Neural progenitor cell (in vitro differentiated cells): ENCODE results near the gene CKAP4.

ENCODE experiments used
- EZH2 ChIP-seq: fragments of 200-600 bp; sonication (generic); IDR thresholded peaks from 2 replicates; pipeline ENCODE4 v1.6.1; 2017; ENCODE audit warnings: antibody characterized with exemption, mild to moderate bottlenecking, moderate library complexity
- EZH2phosphoT487 ChIP-seq: fragments of 200-600 bp; sonication (generic); IDR thresholded peaks from 2 replicates; pipeline ENCODE4 v1.6.1; 2017; ENCODE audit warnings: antibody characterized with exemption
- TF ChIP-seq, protein P1 (sequence below): fragments of 200-600 bp; sonication (generic); IDR thresholded peaks from 2 replicates; pipeline ENCODE4 v1.5.1; 2017; ENCODE audit warnings: antibody characterized with exemption, mild to moderate bottlenecking

- TF ChIP-seq, protein P1, sequence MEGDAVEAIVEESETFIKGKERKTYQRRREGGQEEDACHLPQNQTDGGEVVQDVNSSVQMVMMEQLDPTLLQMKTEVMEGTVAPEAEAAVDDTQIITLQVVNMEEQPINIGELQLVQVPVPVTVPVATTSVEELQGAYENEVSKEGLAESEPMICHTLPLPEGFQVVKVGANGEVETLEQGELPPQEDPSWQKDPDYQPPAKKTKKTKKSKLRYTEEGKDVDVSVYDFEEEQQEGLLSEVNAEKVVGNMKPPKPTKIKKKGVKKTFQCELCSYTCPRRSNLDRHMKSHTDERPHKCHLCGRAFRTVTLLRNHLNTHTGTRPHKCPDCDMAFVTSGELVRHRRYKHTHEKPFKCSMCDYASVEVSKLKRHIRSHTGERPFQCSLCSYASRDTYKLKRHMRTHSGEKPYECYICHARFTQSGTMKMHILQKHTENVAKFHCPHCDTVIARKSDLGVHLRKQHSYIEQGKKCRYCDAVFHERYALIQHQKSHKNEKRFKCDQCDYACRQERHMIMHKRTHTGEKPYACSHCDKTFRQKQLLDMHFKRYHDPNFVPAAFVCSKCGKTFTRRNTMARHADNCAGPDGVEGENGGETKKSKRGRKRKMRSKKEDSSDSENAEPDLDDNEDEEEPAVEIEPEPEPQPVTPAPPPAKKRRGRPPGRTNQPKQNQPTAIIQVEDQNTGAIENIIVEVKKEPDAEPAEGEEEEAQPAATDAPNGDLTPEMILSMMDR, result no peak
- TF ChIP-seq EZH2 (no peak), EZH2phosphoT487 (no peak)
Observed at GRCh38 chr12:106195621-106196027, 52.2 kb downstream of the CKAP4 start.
